Measurements from ENCODE around the gene LRPPRC.

DNA sequence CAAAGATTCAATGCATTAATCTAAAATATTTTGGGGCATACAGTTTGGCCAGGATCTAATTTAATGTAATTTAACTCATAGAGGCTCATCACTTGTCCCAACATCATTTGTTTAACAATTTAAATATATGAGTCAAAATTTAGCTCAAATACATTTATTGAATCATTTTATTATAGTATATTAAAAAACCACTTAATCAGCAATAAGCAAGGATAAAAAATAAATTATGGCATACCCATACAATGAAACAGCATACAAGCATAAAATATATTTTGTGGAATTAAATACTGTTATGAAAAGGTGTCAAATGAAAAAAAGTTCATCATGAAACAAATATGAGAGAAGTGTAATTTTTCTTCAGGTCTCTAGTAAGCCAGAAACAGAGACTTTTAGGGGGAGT, 34.9 kb downstream of the LRPPRC start:
- TF ChIP-seq POLR2AphosphoS5 (IDR thresholded peaks at IDR 0.05; ENCODE audit: low read depth) (no peak), SPI1 (IDR thresholded peaks at IDR 0.05; ENCODE audit: borderline replicate concordance, low read depth) (no peak)
- TF ChIP-seq, protein P1, sequence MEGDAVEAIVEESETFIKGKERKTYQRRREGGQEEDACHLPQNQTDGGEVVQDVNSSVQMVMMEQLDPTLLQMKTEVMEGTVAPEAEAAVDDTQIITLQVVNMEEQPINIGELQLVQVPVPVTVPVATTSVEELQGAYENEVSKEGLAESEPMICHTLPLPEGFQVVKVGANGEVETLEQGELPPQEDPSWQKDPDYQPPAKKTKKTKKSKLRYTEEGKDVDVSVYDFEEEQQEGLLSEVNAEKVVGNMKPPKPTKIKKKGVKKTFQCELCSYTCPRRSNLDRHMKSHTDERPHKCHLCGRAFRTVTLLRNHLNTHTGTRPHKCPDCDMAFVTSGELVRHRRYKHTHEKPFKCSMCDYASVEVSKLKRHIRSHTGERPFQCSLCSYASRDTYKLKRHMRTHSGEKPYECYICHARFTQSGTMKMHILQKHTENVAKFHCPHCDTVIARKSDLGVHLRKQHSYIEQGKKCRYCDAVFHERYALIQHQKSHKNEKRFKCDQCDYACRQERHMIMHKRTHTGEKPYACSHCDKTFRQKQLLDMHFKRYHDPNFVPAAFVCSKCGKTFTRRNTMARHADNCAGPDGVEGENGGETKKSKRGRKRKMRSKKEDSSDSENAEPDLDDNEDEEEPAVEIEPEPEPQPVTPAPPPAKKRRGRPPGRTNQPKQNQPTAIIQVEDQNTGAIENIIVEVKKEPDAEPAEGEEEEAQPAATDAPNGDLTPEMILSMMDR (IDR thresholded peaks at IDR 0.05; ENCODE audit: insufficient read depth, low read length), result no peak
